Upper lobe of right lung (tissue), 1 donor: Measurements from ENCODE around the gene SEMA4G. TPM values are rescaled to one million over a fixed set of nuclear protein-coding genes. Genes with fewer than 3 reads are reported as not detected.

ENCODE experiments used
- ATAC-seq: fragments of 200-7000 bp; cut with Tn5 transposase; one replicate; pipeline ENCODE4 v1.9.1; 2020; ENCODE audit warnings: mild to moderate bottlenecking, moderate library complexity
- DNase-seq: peaks from one replicate; pipeline ENCODE4 v3.0.0-alpha.2; 2020
- H3K27ac ChIP-seq: fragments of 200-600 bp; one replicate; pipeline ENCODE4 v1.8.0; 2022
- H3K27me3 ChIP-seq: fragments of 200-600 bp; one replicate; pipeline ENCODE4 v1.8.0; 2022; ENCODE audit warnings: mild to moderate bottlenecking
- H3K36me3 ChIP-seq: fragments of 200-600 bp; one replicate; pipeline ENCODE4 v1.8.0; 2022
- H3K4me1 ChIP-seq: fragments of 200-600 bp; one replicate; pipeline ENCODE4 v1.8.0; 2022
- H3K4me3 ChIP-seq: fragments of 200-600 bp; one replicate; pipeline ENCODE4 v1.8.0; 2022; ENCODE audit warnings: mild to moderate bottlenecking
- H3K9me3 ChIP-seq: fragments of 200-600 bp; one replicate; pipeline ENCODE4 v1.8.0; 2022
- intact Hi-C: fragments of 100-400 bp; cut with DNase I; formaldehyde crosslinking; loops from one replicate; pipeline ENCODE4 v1.11.0; 2022
- total RNA-seq: library from RNA; stranded (reverse); fragmentation: NEBNext Ultra II Directional; extraction: Animal tissue kit (Norgen Biotek cat#: 25700); gene quantifications from one replicate; pipeline ENCODE4 v1.2.1, GENCODE V29; 2021
- TF ChIP-seq, protein P1 (sequence below): fragments of 200-600 bp; IDR thresholded peaks from one replicate; pipeline ENCODE4 v1.8.0; 2022; ENCODE audit warnings: antibody characterized with exemption
- donor health status: DM: no; HTN: yes; CAD: no; lungs with severe emphysema.

Gene SEMA4G
- total RNA-seq, 1 donor from 2014 or later, result 6.7 TPM

DNA sequence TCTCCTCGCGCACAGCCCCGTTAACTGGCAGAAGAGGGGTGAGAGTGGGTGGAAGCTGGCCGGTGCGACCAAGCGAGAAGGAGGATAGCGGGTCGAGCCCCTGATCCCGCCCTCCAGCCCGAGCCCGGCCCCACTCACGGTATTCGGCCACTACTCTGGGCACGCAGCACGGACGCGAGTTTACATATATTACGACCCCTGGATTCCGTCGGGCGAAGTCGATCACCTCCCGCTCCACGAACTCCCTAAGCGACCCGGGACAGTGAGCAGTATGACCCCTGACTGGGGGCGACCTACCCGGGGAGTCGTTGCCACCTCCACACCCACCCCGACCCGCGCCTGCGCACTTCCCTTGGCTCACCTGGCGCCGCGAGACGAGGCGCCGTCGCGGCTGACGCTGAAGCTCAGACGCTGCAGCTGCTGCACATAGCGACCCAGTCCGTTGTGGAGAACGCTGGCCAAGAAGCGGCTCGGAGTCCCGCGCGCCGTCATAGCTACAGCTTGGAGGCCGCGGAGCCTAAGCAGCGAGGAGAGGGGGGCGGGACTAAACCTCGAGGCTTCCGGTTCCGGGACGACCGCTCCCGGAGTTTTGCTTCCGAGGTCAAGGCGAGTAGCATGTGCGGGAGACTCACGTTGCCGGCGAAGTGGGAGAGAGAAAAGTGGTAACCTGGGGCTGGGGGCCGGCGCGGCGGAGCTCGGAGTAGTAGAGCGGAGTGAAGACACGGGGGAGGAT, 17.8 kb downstream of the SEMA4G start, which contains the start of the genes MRPL43 and TWNK:
Gene MRPL43 (minus strand): TSS at position 546 of the 733 bp plus-strand sequence. CDS start 54 bp downstream, at position 492.
Gene TWNK (plus strand): TSS at position 592 of the 733 bp plus-strand sequence. CDS start 668 bp downstream, outside the sequence.
- H3K4me1 ChIP-seq, result peaks cover 21% of the 10 kb centered on the region
- H3K9me3 ChIP-seq, result no peaks in the 10 kb centered on the region
- H3K27ac ChIP-seq, result peak within 1 kb of the TSS; percentile 71
- peak within 1 kb of the TSS; percentile 76 for H3K4me3 ChIP-seq
- H3K36me3 ChIP-seq, result peaks cover 40% of the 10 kb centered on the region
- H3K27me3 ChIP-seq, result no peaks in the 10 kb centered on the region
- TF ChIP-seq, protein P1, sequence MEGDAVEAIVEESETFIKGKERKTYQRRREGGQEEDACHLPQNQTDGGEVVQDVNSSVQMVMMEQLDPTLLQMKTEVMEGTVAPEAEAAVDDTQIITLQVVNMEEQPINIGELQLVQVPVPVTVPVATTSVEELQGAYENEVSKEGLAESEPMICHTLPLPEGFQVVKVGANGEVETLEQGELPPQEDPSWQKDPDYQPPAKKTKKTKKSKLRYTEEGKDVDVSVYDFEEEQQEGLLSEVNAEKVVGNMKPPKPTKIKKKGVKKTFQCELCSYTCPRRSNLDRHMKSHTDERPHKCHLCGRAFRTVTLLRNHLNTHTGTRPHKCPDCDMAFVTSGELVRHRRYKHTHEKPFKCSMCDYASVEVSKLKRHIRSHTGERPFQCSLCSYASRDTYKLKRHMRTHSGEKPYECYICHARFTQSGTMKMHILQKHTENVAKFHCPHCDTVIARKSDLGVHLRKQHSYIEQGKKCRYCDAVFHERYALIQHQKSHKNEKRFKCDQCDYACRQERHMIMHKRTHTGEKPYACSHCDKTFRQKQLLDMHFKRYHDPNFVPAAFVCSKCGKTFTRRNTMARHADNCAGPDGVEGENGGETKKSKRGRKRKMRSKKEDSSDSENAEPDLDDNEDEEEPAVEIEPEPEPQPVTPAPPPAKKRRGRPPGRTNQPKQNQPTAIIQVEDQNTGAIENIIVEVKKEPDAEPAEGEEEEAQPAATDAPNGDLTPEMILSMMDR, result no peak
- peak; percentile 94 for ATAC-seq
- intact Hi-C loops, result no loop called here
- DNase-seq, result peak; percentile 92

DNA sequence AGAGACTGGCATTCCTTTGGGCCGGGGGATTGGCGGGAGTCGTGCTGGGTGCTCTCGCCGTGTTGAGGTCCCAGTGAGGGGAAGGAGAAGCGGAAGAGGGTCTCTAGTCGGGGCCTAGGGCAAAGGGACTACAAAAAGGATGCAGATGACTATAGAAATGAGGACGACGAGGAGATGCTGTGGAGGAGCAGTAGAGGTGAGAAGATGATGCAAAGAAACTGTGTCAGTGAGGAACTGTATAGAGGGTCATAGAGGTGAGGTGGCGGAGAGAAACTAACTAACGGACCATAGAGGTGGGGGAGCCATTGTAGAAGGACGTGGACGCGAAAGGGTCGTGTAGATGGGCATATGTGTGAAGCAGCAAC, 18.4 kb downstream of the SEMA4G start:
- intact Hi-C loops, result no loop called here
- peak overlapping the region; percentile 71 for H3K27ac ChIP-seq
- no peaks in the 10 kb centered on the region for H3K27me3 ChIP-seq
- TF ChIP-seq, protein P1, result no peak
- peaks cover 40% of the 10 kb centered on the region for H3K36me3 ChIP-seq
- DNase-seq (no peak), ATAC-seq (no peak)
- peak overlapping the region; percentile 76 for H3K4me3 ChIP-seq
- H3K4me1 ChIP-seq, result peaks cover 21% of the 10 kb centered on the region
- no peaks in the 10 kb centered on the region for H3K9me3 ChIP-seq

DNA sequence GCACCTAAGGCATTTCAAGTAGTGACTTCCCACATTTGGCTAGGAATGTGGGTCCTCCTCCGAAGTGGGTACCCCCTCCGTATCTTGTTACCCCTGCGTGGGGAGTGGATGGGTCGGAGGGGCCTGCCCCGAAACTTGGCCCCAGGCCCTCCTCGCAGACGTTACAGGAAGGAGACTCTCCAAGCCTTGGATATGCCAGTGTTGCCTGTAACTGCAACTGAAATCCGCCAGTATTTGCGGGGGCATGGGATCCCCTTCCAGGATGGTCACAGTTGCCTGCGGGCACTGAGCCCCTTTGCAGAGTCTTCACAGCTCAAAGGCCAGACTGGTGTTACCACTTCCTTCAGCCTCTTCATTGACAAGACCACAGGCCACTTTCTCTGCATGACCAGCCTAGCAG, 18.9 kb downstream of the SEMA4G start:
- no peak for DNase-seq
- Histone ChIP-seq H3K27ac (no peak overlapping the region), H3K4me3 (peak overlapping the region; percentile 76)

GRCh38 chr10:100989088-100989487, 19.8 kb downstream of the SEMA4G start:
- Histone ChIP-seq H3K27me3 (no peaks in the 10 kb centered on the region), H3K4me1 (peaks cover 21% of the 10 kb centered on the region), H3K9me3 (no peaks in the 10 kb centered on the region), H3K27ac (no peak overlapping the region), H3K36me3 (peaks cover 37% of the 10 kb centered on the region), H3K4me3 (no peak overlapping the region)
- intact Hi-C loops, result no loop called here
- TF ChIP-seq, protein P1, result no peak
- no peak for DNase-seq
- ATAC-seq, result no peak

More for the DNA sequence above, 18.9 kb downstream of the SEMA4G start:
- Histone ChIP-seq H3K36me3 (peaks cover 40% of the 10 kb centered on the region), H3K4me1 (peaks cover 21% of the 10 kb centered on the region), H3K9me3 (no peaks in the 10 kb centered on the region), H3K27me3 (no peaks in the 10 kb centered on the region)
- TF ChIP-seq, protein P1, result no peak
- no peak for ATAC-seq
- intact Hi-C loops, result no loop called here

- ATAC-seq, result no peak
- H3K27ac ChIP-seq, result no peak overlapping the region
- DNase-seq, result no peak
- H3K9me3 ChIP-seq, result no peaks in the 10 kb centered on the region
- TF ChIP-seq, protein P1, result peak; percentile 70
- H3K4me1 ChIP-seq, result peaks cover 22% of the 10 kb centered on the region
- peaks cover 27% of the 10 kb centered on the region for H3K36me3 ChIP-seq
- no peaks in the 10 kb centered on the region for H3K27me3 ChIP-seq
- H3K4me3 ChIP-seq, result no peak overlapping the region
- intact Hi-C loops, result no loop called here
Observed at GRCh38 chr10:100993986-100994708, 24.8 kb downstream of the SEMA4G start.
